ENCODE measurements around the gene WDTC1. TPM values are rescaled to one million over a fixed set of nuclear protein-coding genes. Genes with fewer than 3 reads are reported as not detected.

Gene WDTC1
- total and polyA plus RNA-seq, 9 of the 15 experiments (the other 6 are each of a cell fraction or from before 2014, with no cell fraction given) = 0.18 to 32.3 (median 8.8) TPM

- Histone ChIP-seq H3K27ac (ENCODE audit: extremely low read depth, low read depth, low read length) (no peak overlapping the region), H3K9me3 (replicated peaks; ENCODE audit: control insufficient read depth, insufficient read depth, low read depth, low read length) (no peaks in the 10 kb centered on the region), H3K79me2 (ENCODE audit: control insufficient read depth, insufficient read depth, low read length) (no peaks in the 10 kb centered on the region; the same call in 2 of the 3 replicates), H3K4me2 (ENCODE audit: insufficient read depth, low read length) (no peak overlapping the region), H3K27me3 (ENCODE audit: control insufficient read depth in 2 of 2, insufficient read depth in 2 of 2, low read length in 2 of 2) (no peaks in the 10 kb centered on the region), H4K20me1 (replicated peaks; ENCODE audit: control insufficient read depth, insufficient read depth, low read length) (no peaks in the 10 kb centered on the region), H3K4me3 (no peak overlapping the region), H3K9me1 (ENCODE audit: control insufficient read depth, insufficient read depth, low read length) (no peaks in the 10 kb centered on the region), H3K9ac (ENCODE audit: insufficient read depth in 1 of 2, low read depth in 2 of 2, low read length in 2 of 2) (no peak overlapping the region), H3K4me1 (replicated peaks in 1 of 2; ENCODE audit: control insufficient read depth in 2 of 2, insufficient read depth in 2 of 2, low read length in 2 of 2) (peaks cover 35 to 63% of the 10 kb centered on the region in 2 experiments), H3K36me3 (ENCODE audit: control insufficient read depth, insufficient read depth, low read length) (no peaks in the 10 kb centered on the region), H2AFZ (ENCODE audit: low read depth, low read length) (no peak overlapping the region)
- no peak for FAIRE-seq
- BruUV-seq (replicated peaks) = no TSS peak
- WGBS (ENCODE audit: insufficient coverage, low coverage, missing lambda C conversion rate) = 74% methylated on average over 8 of the region's 8 CpGs
- no peak for DNase-seq (ENCODE audit: extremely low read depth in 1 of 4, low spot score in 3 of 4)
- TF ChIP-seq RBM25 (IDR thresholded peaks at IDR 0.05; ENCODE audit: low read depth, low read length, severe bottlenecking) (peak; percentile 57), ZNF121 (CRISPR knock-in tag; conservative IDR thresholded peaks at IDR 0.05) (peak; percentile 96), PHB (CRISPR knock-in tag; IDR thresholded peaks at IDR 0.05) (no peak)
- intact Hi-C loops (cut with micrococcal nuclease) (no loop called here), in situ Hi-C loops (cut with MboI) (no loop called here)
- ATAC-seq = no peak
- ChIA-PET CTCF (ENCODE audit: low intra/inter-chr PET ratio) (no interaction called here), POLR2A (interaction anchor here (0.6 to 1.0 kb wide), 2 partner anchors 9 to 14 kb away, joined by 3 to 4 read pairs; no protein-coding TSS in a partner anchor)
Measured at GRCh38 chr1:27346357-27346756, 111.9 kb downstream of the WDTC1 start.

DNA sequence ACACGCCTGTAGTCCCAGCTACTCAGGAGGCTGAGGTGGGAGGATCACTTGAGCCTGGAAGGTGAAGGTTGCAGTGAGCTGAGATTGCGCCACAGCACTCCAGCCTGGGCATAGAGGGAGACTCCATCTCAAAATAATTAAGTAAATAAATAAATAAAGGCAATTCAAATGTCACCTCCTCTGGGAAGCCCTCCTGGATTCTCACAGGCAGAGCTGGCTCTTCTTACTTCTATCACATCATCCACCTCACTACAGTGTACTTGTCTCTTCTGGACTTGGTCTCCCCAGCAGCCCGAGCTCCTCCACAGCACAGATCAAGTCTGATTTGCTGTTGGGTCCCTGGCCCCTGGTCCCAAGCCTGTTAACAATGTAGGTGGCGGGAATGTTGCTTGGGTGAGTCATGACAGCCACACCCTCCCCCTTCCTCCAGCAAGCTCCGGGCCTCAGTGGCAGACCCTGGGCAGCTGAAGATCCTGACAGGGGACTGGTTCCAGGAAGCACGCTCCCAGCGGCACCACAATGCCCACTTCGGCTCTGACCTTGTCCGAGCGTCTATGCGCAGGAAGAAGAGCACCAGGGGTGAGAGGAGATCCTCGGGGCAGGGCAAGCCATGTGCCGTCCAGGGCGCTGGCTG lies 112.7 kb downstream of the WDTC1 start:
- Histone ChIP-seq H2AFZ (ENCODE audit: low read depth, low read length) (no peak overlapping the region), H3K9me3 (replicated peaks; ENCODE audit: control insufficient read depth, insufficient read depth, low read depth, low read length) (no peaks in the 10 kb centered on the region), H3K9me1 (ENCODE audit: control insufficient read depth, insufficient read depth, low read length) (no peaks in the 10 kb centered on the region), H3K9ac (ENCODE audit: insufficient read depth in 1 of 2, low read depth in 2 of 2, low read length in 2 of 2) (peak overlapping the region in 1 of 2 experiments; percentile 81; a peak in 2 of 4 replicates), H3K36me3 (ENCODE audit: control insufficient read depth, insufficient read depth, low read length) (no peaks in the 10 kb centered on the region), H3K27ac (ENCODE audit: extremely low read depth, low read depth, low read length) (no peak overlapping the region), H3K27me3 (ENCODE audit: control insufficient read depth in 2 of 2, insufficient read depth in 2 of 2, low read length in 2 of 2) (no peaks in the 10 kb centered on the region), H3K4me3 (no peak overlapping the region), H3K4me1 (replicated peaks in 1 of 2; ENCODE audit: control insufficient read depth in 2 of 2, insufficient read depth in 2 of 2, low read length in 2 of 2) (peaks cover 32 to 59% of the 10 kb centered on the region in 2 experiments), H3K4me2 (ENCODE audit: insufficient read depth, low read length) (no peak overlapping the region), H4K20me1 (replicated peaks; ENCODE audit: control insufficient read depth, insufficient read depth, low read length) (no peaks in the 10 kb centered on the region), H3K79me2 (ENCODE audit: control insufficient read depth, insufficient read depth, low read length) (no peaks in the 10 kb centered on the region; the same call in 2 of the 3 replicates)
- in situ Hi-C loops (cut with MboI) = no loop called here
- intact Hi-C loops (cut with micrococcal nuclease) = no loop called here
- no peak for FAIRE-seq
- ChIA-PET POLR2A (interaction anchor here (0.6 to 1.0 kb wide), 3 partner anchors 15 to 20 kb away, joined by 3 to 4 read pairs (median 3); no protein-coding TSS in a partner anchor), CTCF (ENCODE audit: low intra/inter-chr PET ratio) (no interaction called here)
- 77% methylated on average over 13 of the region's 14 CpGs for WGBS (ENCODE audit: insufficient coverage, low coverage, missing lambda C conversion rate)
- no peak for ATAC-seq
- BruUV-seq (replicated peaks) = no TSS peak
- DNase-seq (ENCODE audit: extremely low read depth in 1 of 4, low spot score in 3 of 4) = peak in 3 of 4 experiments; percentile 40 to 54 (median 53)
- TF ChIP-seq BCOR (IDR thresholded peaks at IDR 0.05) = peak; percentile 95
- TF ChIP-seq TAF9B (IDR thresholded peaks at IDR 0.05; ENCODE audit: partially characterized antibody) = no peak
- TF ChIP-seq RBM25 (IDR thresholded peaks at IDR 0.05; ENCODE audit: low read depth, low read length, severe bottlenecking) = peak; percentile 87
- TF ChIP-seq DPF2 (IDR thresholded peaks at IDR 0.05) = 0 out of 2 replicates have a peak, but pooled peaks have one; percentile 36
- TF ChIP-seq SIN3B (IDR thresholded peaks at IDR 0.05; ENCODE audit: low read depth) = no peak
- no peak for TF ChIP-seq HSF4 (CRISPR knock-in tag; IDR thresholded peaks at IDR 0.05; ENCODE audit: borderline replicate concordance)
- 0 out of 4 replicates have a peak, but pooled peaks of 1 of the 2 experiments have one; percentile 30 for TF ChIP-seq RCOR1 (IDR thresholded peaks at IDR 0.05; ENCODE audit: borderline replicate concordance in 1 of 2, low read depth in 2 of 2, low read length in 2 of 2)
- 0 out of 2 replicates have a peak, but pooled peaks have one; percentile 19 for TF ChIP-seq JUN (IDR thresholded peaks at IDR 0.05; ENCODE audit: borderline replicate concordance, low read depth, low read length)
- no peak for TF ChIP-seq JUN (CRISPR knock-in tag; IDR thresholded peaks at IDR 0.05; ENCODE audit: borderline replicate concordance)
- peak; percentile 41 for TF ChIP-seq NR2C1 (IDR thresholded peaks at IDR 0.05)
- TF ChIP-seq NR2C1 (tag; IDR thresholded peaks at IDR 0.05) = no peak
- no peak for TF ChIP-seq E2F1 (CRISPR knock-in tag; IDR thresholded peaks at IDR 0.05)

Measured in K562 (cell line).